ENCODE results near the gene COMMD1.
"Not testable (repeated sequence)": the region's sequence is repeated elsewhere in the genome, so short reads cannot be mapped to it uniquely, and the experiment has no call there.

COMMD1 gene

GRCh38 chr2:62146790-62147189 is 241.3 kb downstream of the COMMD1 start:
- Mint-ChIP-seq H3K27ac (peak overlapping the region; percentile 9), H3K4me3 (peak overlapping the region; percentile 80)
- DNase-seq (ENCODE audit: low spot score in 2 of 2) = peak; percentile 34 to 36

GRCh38 chr2:62147610-62148301 is 242.3 kb downstream of the COMMD1 start:
- DNase-seq (ENCODE audit: low spot score in 2 of 2) (no peak), ATAC-seq (ENCODE audit: low read depth) (no peak)
- H3K27me3 Mint-ChIP-seq = no peaks in the 10 kb centered on the region
- H3K9me3 Mint-ChIP-seq = no peaks in the 10 kb centered on the region
- peak overlapping the region; percentile 57 for H3K4me3 Mint-ChIP-seq
- no peak overlapping the region for H3K27ac Mint-ChIP-seq
- H3K36me3 Mint-ChIP-seq = peaks cover 2% of the 10 kb centered on the region
- H3K4me1 Mint-ChIP-seq = peaks cover 22% of the 10 kb centered on the region

More at GRCh38 chr2:62146790-62147189, 241.3 kb downstream of the COMMD1 start:
- H3K9me3 Mint-ChIP-seq; H3K36me3 Mint-ChIP-seq; H3K27me3 Mint-ChIP-seq; ATAC-seq (ENCODE audit: low read depth): not testable (repeated sequence)
- H3K4me1 Mint-ChIP-seq = peaks cover 26% of the 10 kb centered on the region

- Mint-ChIP-seq H3K4me3 (no peak overlapping the region), H3K36me3 (peaks cover 2% of the 10 kb centered on the region), H3K27ac (no peak overlapping the region), H3K27me3 (no peaks in the 10 kb centered on the region), H3K4me1 (peaks cover 22% of the 10 kb centered on the region), H3K9me3 (no peaks in the 10 kb centered on the region)
- DNase-seq (ENCODE audit: low spot score in 2 of 2) (no peak), ATAC-seq (ENCODE audit: low read depth) (no peak)
Measured at GRCh38 chr2:62149708-62150107, 244.2 kb downstream of the COMMD1 start.

- no peak overlapping the region for H3K27ac Mint-ChIP-seq
- H3K36me3 Mint-ChIP-seq = peaks cover 6% of the 10 kb centered on the region
- H3K4me1 Mint-ChIP-seq = peaks cover 13% of the 10 kb centered on the region
- no peak for ATAC-seq (ENCODE audit: low read depth)
- H3K4me3 Mint-ChIP-seq = no peak overlapping the region
- no peak for DNase-seq (ENCODE audit: low spot score in 2 of 2)
- peaks cover 2% of the 10 kb centered on the region for H3K9me3 Mint-ChIP-seq
- H3K27me3 Mint-ChIP-seq = no peaks in the 10 kb centered on the region
Measured at GRCh38 chr2:62150597-62151305, 245.3 kb downstream of the COMMD1 start.

GRCh38 chr2:62151306-62151638 is 245.8 kb downstream of the COMMD1 start:
- Mint-ChIP-seq H3K36me3 (peaks cover 6% of the 10 kb centered on the region), H3K27me3 (no peaks in the 10 kb centered on the region), H3K4me3 (no peak overlapping the region), H3K9me3 (peaks cover 2% of the 10 kb centered on the region), H3K27ac (no peak overlapping the region), H3K4me1 (peaks cover 11% of the 10 kb centered on the region)
- DNase-seq (ENCODE audit: low spot score in 2 of 2) (no peak), ATAC-seq (ENCODE audit: low read depth) (no peak)

- DNase-seq (ENCODE audit: low spot score in 2 of 2) (no peak), ATAC-seq (ENCODE audit: low read depth) (no peak)
- Mint-ChIP-seq H3K4me1 (peaks cover 6% of the 10 kb centered on the region), H3K9me3 (peaks cover 2% of the 10 kb centered on the region), H3K4me3 (no peak overlapping the region), H3K27ac (no peak overlapping the region), H3K27me3 (no peaks in the 10 kb centered on the region), H3K36me3 (peaks cover 6% of the 10 kb centered on the region)
Measured at GRCh38 chr2:62152000-62152399, 246.5 kb downstream of the COMMD1 start.

GRCh38 chr2:62156861-62157496 is 251.5 kb downstream of the COMMD1 start:
- H3K4me1 Mint-ChIP-seq = peaks cover 7% of the 10 kb centered on the region
- peaks cover 2% of the 10 kb centered on the region for H3K9me3 Mint-ChIP-seq
- no peak overlapping the region for H3K27ac Mint-ChIP-seq
- H3K36me3 Mint-ChIP-seq = peaks cover 9% of the 10 kb centered on the region
- DNase-seq (ENCODE audit: low spot score in 2 of 2) = no peak
- no peak overlapping the region for H3K4me3 Mint-ChIP-seq
- no peak for ATAC-seq (ENCODE audit: low read depth)
- H3K27me3 Mint-ChIP-seq = no peaks in the 10 kb centered on the region

- H3K27me3 Mint-ChIP-seq = no peaks in the 10 kb centered on the region
Measured at GRCh38 chr2:62158444-62159121, 253.1 kb downstream of the COMMD1 start.

GRCh38 chr2:62160691-62161090 is 255.2 kb downstream of the COMMD1 start:
- H3K27me3 Mint-ChIP-seq; DNase-seq (ENCODE audit: low spot score in 2 of 2); H3K27ac Mint-ChIP-seq; ATAC-seq (ENCODE audit: low read depth); H3K4me1 Mint-ChIP-seq; H3K4me3 Mint-ChIP-seq; H3K36me3 Mint-ChIP-seq; H3K9me3 Mint-ChIP-seq: not testable (repeated sequence)

More at GRCh38 chr2:62158444-62159121, 253.1 kb downstream of the COMMD1 start:
- H3K36me3 Mint-ChIP-seq = peaks cover 7% of the 10 kb centered on the region
- peaks cover 7% of the 10 kb centered on the region for H3K4me1 Mint-ChIP-seq
- no peak for DNase-seq (ENCODE audit: low spot score in 2 of 2)
- H3K4me3 Mint-ChIP-seq = no peak overlapping the region
- no peak for ATAC-seq (ENCODE audit: low read depth)
- H3K9me3 Mint-ChIP-seq = peaks cover 2% of the 10 kb centered on the region
- no peak overlapping the region for H3K27ac Mint-ChIP-seq

GRCh38 chr2:62163106-62163831 is 257.8 kb downstream of the COMMD1 start:
- H3K4me1 Mint-ChIP-seq = peaks cover 5% of the 10 kb centered on the region
- no peaks in the 10 kb centered on the region for H3K9me3 Mint-ChIP-seq
- ATAC-seq (ENCODE audit: low read depth) (no peak), DNase-seq (ENCODE audit: low spot score in 2 of 2) (no peak)
- no peaks in the 10 kb centered on the region for H3K27me3 Mint-ChIP-seq
- H3K36me3 Mint-ChIP-seq = peaks cover 3% of the 10 kb centered on the region
- H3K4me3 Mint-ChIP-seq = no peak overlapping the region
- no peak overlapping the region for H3K27ac Mint-ChIP-seq

GRCh38 chr2:62163834-62164233 is 258.4 kb downstream of the COMMD1 start:
- H3K27ac Mint-ChIP-seq = no peak overlapping the region
- H3K4me1 Mint-ChIP-seq = peaks cover 5% of the 10 kb centered on the region

GRCh38 chr2:62175728-62176127 is 270.3 kb downstream of the COMMD1 start:
- Mint-ChIP-seq H3K9me3 (no peaks in the 10 kb centered on the region), H3K27me3 (no peaks in the 10 kb centered on the region)

More at GRCh38 chr2:62163834-62164233, 258.4 kb downstream of the COMMD1 start:
- Mint-ChIP-seq H3K4me3 (no peak overlapping the region), H3K27me3 (no peaks in the 10 kb centered on the region), H3K36me3 (peaks cover 3% of the 10 kb centered on the region), H3K9me3 (no peaks in the 10 kb centered on the region)
- DNase-seq (ENCODE audit: low spot score in 2 of 2) = no peak
- ATAC-seq (ENCODE audit: low read depth) = no peak

GRCh38 chr2:62176801-62177200 is 271.3 kb downstream of the COMMD1 start:
- H3K27me3 Mint-ChIP-seq = no peaks in the 10 kb centered on the region
- DNase-seq (ENCODE audit: low spot score in 2 of 2) (no peak), ATAC-seq (ENCODE audit: low read depth) (no peak)
- no peaks in the 10 kb centered on the region for H3K9me3 Mint-ChIP-seq
- H3K4me3 Mint-ChIP-seq = no peak overlapping the region
- no peaks in the 10 kb centered on the region for H3K36me3 Mint-ChIP-seq
- peak overlapping the region; percentile 17 for H3K27ac Mint-ChIP-seq
- peaks cover 2% of the 10 kb centered on the region for H3K4me1 Mint-ChIP-seq

More at GRCh38 chr2:62175728-62176127, 270.3 kb downstream of the COMMD1 start:
- peaks cover 2% of the 10 kb centered on the region for H3K4me1 Mint-ChIP-seq
- H3K4me3 Mint-ChIP-seq = no peak overlapping the region
- ATAC-seq (ENCODE audit: low read depth) (no peak), DNase-seq (ENCODE audit: low spot score in 2 of 2) (no peak)
- H3K27ac Mint-ChIP-seq = no peak overlapping the region
- H3K36me3 Mint-ChIP-seq = no peaks in the 10 kb centered on the region

Measured in memory B cell (primary cell).